HG03575 (cell line): ENCODE results near the gene NCSTN.

Experiments
- ATAC-seq: cut with Tn5 transposase; IDR thresholded peaks from one replicate; pipeline ENCODE4 v1.9.1; 2021; ENCODE audit not compliant: unreplicated experiment, insufficient number of reproducible peaks, low FRiP score; ENCODE audit errors: extremely low read depth

Gene NCSTN

DNA sequence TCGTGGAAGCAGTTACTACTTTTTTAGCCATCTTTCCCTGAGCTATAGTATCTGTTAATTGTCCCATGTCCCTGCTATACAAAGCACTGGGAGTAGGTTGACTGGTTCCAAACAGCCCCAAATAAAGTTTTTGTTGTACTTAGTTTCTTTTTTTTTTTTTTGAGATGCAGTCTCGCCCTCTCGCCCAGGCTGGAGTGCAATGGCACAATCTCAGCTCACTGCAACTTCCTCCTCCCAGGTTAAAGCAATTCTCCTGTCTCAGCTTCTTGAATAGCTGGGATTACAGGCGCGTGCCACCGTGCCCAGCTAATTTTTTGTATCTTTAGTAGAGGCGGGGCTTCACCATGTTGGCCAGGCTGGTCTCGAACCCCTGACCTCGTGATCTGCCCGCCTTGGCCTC lies 3.3 kb downstream of the NCSTN start:
- ATAC-seq: no peak

DNA sequence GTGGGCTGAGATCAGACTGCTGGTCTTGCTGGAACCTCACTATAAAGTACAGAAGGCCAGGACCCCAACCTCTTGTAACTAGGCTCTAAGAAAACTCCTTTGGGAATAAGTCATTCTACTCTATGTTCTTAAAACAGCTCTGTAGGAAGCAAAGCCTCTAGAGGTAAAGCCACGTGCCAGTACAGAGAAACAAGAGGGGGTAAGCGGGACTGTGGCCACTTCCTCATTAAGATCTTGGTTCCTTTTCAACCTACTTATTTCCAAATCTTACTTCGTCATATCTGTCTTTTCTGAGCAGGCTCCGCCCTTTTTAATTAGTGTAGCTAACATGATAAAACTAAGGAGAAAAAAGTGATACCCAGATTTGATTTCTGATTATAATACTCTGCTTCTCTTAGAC lies 3.8 kb downstream of the NCSTN start:
- ATAC-seq: no peak

GRCh38 chr1:160351629-160352028 lies 8.4 kb downstream of the NCSTN start:
- ATAC-seq: no peak

DNA sequence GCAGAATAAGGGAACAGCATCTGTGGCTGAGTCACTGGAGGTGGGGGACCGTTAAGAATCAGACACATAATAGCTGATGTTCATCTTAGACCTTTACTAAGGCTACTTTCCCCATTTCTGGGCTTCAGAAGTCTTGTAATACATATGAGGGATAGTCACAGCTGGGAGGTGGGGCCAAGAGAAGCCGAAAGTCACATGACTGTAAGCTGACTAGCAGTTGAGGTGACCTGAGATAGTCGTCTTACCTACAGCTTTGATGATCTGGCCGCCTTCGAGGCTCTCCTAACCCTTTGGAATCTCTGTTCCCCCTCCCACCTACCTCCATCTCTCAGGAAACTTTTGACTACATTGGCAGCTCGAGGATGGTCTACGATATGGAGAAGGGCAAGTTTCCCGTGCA lies 9.4 kb downstream of the NCSTN start:
- ATAC-seq: no peak

DNA sequence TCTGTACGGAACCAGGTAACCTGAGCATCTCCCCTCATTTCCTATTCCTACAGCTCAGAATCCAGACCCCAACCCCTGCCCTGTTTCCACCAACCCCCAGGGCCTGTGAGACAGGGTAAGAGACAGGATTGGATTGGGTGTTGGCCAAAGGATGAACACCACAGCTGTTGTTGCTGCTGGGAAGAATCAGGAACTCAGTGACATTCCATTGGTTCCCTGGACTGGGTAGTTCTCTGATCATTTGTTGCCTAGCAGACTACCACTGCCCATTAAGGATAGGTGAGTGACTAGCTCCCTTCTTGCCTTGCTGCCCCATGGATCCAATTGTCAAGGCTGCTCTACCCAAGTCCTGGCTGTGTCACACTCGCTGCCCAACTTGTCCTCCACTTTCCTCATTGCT lies 10.0 kb downstream of the NCSTN start:
- no peak for ATAC-seq

- no peak for ATAC-seq
These were observed 11.3 kb downstream of the NCSTN start for GRCh38 chr1:160354388-160354985.

- no peak for ATAC-seq
These were observed 14.3 kb downstream of the NCSTN start for GRCh38 chr1:160357286-160358002.

DNA sequence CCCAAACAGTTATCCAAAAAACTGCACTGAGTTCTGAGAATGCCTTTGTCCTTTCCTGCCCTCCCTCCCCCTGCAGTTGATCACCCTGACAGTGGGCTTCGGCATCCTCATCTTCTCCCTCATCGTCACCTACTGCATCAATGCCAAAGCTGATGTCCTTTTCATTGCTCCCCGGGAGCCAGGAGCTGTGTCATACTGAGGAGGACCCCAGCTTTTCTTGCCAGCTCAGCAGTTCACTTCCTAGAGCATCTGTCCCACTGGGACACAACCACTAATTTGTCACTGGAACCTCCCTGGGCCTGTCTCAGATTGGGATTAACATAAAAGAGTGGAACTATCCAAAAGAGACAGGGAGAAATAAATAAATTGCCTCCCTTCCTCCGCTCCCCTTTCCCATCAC lies 14.9 kb downstream of the NCSTN start:
- ATAC-seq: no peak

GRCh38 chr1:160359559-160360226 lies 16.5 kb downstream of the NCSTN start:
- ATAC-seq: no peak

DNA sequence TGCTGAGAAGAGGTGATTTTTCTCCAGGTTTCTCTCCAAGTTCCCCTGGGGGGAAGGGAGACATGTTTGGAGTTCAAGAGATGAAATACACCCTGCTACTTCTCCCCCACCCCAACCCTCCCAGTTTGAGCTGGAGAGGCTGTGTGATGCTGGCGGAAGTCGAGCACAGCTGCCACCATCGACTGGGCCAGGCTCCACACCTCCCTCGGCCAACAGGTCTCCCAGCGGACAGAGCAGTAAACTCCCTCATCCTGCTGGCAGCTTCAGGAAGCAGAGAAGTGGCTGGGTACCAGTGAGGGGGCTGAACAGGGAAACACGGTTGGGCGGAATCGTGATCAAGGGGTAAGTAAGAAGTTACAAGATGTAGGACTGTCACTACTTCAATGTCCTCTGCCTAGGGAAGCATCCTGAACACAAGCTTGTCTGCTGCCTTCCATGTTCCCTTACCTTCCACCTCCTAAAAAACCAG lies 17.1 kb downstream of the NCSTN start:
- ATAC-seq: no peak

DNA sequence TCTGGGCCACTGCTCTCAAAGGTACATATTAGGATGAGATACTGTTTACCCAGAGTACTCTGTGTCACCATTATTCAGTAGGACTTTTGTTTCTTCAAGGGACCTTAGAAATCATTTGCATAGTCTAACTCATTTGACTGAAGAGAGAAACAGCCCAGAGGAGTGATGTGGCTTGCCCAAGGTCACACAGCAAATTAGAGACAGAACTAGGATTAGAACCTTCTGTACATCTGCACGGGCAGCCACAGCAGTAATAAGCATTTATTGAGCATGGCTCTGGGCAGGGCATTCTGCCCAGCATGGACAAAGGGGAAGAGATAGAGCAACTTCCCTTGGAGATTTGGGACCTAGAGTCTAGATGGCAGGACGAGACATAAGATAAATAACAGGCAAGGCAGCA lies 18.0 kb downstream of the NCSTN start:
- ATAC-seq: no peak

DNA sequence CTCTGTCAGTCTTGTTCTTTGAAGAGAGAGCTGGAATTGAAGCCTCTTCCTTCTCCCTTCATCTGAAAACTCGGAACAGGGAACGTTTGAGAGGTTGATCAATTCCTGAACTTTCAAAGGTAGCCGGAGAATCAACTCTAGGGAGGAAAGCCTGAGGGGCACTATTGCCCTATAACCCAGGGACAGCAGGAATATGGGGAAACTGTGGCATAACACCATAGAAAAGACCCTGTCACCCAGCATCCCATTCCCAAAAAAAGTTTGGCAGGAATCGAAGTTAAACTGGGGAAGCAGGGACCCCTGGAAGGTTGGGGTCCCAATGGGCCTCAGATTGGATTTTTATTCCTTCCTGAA lies 18.6 kb downstream of the NCSTN start:
- no peak for ATAC-seq

GRCh38 chr1:160362168-160362957 lies 19.2 kb downstream of the NCSTN start:
- no peak for ATAC-seq

GRCh38 chr1:160363010-160363409 lies 19.8 kb downstream of the NCSTN start:
- ATAC-seq: no peak

DNA sequence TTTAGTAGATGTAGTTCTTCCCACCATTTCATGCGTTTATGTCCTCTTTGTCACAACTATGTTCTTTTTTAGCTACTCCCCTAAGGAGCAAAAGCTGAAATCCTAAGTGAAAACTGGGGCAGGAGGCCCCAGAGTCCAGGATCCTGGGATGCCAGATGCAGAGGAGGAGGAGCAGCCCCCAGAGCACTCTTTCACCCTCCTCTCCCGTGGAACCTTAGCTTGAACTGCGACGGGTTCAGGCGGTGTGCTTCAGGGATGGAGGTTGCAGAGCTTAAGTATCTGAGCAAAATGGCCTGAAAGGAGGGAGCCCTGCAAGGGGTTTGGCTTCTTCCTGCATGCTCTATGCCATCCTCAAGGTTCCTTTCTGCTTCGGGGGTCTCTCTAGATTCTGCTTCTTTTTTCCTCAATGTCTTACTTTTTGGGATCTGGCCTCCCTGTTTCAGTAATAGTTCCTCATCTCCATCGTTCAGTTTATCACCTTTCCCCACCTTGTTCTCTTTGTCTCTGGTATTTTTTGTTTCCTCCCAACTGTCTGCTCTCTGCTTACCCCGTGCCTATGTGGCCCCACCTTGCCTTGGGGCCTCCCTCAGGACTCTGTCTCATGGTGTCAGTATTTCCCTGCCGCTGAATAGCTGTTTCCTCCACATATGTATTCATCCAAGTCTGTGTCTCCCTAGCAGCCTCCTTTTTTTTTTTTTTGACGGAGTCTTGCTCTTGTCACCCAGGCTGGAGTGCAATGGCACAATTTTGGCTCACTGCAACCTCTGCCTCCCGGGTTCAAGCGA lies 21.0 kb downstream of the NCSTN start:
- no peak for ATAC-seq

- ATAC-seq: no peak
These were observed 22.1 kb downstream of the NCSTN start for GRCh38 chr1:160365325-160365724.

GRCh38 chr1:160366731-160367515 lies 23.7 kb downstream of the NCSTN start, which contains the start of gene NHLH1:
Gene NHLH1, plus strand, starts transcription at chr1:160367071. Its CDS starts 3,661 bp downstream, at chr1:160370732.
- ATAC-seq: no peak

GRCh38 chr1:160367516-160367900 lies 24.3 kb downstream of the NCSTN start:
- ATAC-seq: no peak
